ENCODE measurements around the gene HOXD12.

DNA sequence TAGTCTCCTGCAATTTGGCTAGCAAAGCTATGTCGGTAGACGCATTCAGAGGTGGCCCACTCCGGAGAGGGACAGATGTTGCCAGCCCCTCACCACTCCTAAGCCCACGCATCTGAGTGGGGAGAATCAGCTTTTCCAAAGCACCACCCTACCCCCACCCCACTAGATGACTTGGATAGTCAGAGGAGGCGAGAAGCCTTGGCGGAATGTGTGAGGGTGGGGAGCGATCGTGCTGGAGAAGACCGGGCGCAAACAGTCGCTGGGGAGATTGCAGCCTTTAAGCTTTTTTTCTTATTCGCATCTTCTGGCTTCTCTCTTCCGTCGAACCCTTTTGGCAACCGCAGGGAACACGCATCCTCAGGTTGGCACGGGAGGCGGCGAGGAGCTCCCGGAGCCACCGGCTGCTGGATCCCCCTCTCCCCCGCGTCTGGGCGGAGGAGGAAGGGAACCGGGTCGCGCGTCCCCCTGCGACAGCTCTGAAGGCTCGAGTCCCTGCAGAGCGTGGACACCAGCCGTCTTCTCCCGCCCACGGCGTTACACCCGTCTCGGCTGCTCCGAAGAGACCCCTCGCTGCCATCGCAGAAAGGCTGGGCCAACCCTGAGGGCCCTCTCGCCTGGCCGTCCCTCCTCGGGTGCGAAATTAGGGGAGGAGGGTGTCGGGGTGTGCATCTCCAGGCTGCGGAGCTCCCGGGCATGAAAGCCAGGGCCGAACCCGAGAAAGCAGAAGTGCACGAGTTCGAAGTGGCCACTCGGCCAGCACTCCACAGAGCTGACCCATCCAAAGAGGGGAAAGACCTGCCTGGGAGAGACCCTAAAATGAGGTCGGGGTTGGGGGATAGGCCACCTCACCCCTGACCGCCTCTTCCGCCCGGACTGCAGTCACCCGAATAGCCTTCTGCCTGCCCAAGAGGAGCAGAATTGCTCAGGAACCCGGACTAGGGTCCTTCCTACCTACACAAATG lies 28.0 kb upstream of the HOXD12 start:
- TF ChIP-seq EP300 (IDR thresholded peaks at IDR 0.05): no peak
- no peak for TF ChIP-seq CTCF (IDR thresholded peaks at IDR 0.05)

Measured in ovary (tissue), 3 donors.